HG03457 (cell line): Measurements from ENCODE around the gene MICOS13.
A peak's percentile ranks its signal among the peaks of the same experiment; 100 is the strongest.
"Not testable (repeated sequence)": the region's sequence is repeated elsewhere in the genome, so short reads cannot be mapped to it uniquely, and the experiment has no call there.

Source experiments
- ATAC-seq: cut with Tn5 transposase; IDR thresholded peaks from one replicate; pipeline ENCODE4 v1.9.1; 2021; ENCODE audit warnings: moderate number of reproducible peaks; ENCODE audit not compliant: unreplicated experiment

Gene MICOS13, protein sequence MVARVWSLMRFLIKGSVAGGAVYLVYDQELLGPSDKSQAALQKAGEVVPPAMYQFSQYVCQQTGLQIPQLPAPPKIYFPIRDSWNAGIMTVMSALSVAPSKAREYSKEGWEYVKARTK

DNA sequence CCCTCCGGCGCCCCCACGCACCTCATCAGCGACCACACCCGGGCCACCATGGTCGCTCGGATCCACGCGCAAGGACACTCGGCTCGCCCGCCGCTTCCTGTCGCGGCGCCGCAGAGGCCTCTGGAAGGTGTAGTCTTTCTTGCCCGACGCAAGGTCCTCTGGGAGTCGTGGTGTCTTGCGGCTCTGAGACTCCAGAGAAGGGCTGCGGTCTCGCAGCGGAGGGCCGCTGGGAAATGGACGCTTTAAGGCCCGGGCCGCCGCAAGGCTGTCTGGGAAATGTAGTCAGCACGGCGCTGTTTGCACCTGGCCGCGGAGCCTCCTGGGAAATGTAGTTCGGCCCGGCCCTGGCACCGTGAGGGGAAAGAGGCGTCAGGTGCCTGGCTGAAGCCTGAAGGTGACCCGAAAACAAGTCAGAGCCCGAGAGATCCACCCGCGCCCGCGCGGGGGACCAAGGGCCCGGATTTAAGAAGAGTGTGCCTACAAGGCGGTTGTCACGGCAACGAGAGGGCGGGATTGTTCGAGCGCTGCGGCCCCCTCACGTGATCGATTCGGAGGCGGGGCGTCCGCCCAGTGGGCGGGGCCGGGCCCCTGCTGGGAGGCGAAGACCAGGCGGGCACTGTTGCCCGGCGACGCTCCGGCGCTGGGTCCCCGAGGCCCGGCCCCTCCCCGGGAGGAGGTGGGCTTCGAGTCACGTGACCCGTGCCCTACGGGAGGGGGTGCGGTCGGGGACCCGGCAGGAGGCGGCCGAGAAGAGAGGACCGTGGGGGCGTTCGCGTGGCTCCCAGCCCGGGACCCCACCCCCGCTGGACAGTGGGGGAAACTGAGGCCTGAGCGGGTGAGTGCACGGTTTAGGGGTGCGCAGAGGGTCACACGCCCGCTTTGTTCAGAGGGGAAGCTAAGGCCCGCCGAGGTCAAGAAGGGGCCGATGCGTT is at the start of gene MICOS13, which contains the start of gene HSD11B1L:
MICOS13 (minus strand) TSS at position 80 of the 932 bp plus-strand sequence; CDS start at position 50, 30 bp downstream.
HSD11B1L (plus strand) TSS at position 591 of the 932 bp plus-strand sequence. CDS start 3,806 bp downstream, outside the sequence.
- peak; percentile 72 for ATAC-seq

DNA sequence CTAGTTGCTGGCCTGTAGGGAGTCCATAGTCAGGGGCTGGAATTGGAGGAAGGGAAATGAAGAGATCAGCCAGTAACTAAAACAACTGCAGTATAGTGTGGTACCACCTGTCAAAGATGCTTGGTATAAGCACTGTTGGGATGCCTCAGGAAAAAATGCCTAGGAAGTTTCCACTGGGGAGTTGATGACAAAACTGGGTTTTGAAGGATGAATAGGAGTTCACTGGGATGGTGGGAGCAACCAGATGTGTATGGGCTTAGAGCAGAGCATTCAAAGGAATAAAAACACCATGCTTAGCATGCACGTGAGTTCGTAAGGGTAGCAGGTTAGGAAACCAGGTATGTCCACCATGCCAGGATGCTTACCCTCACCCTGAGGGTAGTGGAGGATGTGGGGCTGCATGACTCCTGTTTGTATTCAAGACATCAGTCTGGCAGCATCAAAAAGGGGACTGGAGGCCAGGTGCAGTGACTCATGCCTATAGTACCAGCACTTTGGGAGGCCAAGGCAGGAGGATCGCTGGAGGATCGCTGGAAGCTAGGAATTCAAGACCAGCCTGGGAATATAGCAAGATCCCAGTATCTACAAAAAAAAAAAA is 47.2 kb upstream of the MICOS13 start:
- ATAC-seq, result no peak

DNA sequence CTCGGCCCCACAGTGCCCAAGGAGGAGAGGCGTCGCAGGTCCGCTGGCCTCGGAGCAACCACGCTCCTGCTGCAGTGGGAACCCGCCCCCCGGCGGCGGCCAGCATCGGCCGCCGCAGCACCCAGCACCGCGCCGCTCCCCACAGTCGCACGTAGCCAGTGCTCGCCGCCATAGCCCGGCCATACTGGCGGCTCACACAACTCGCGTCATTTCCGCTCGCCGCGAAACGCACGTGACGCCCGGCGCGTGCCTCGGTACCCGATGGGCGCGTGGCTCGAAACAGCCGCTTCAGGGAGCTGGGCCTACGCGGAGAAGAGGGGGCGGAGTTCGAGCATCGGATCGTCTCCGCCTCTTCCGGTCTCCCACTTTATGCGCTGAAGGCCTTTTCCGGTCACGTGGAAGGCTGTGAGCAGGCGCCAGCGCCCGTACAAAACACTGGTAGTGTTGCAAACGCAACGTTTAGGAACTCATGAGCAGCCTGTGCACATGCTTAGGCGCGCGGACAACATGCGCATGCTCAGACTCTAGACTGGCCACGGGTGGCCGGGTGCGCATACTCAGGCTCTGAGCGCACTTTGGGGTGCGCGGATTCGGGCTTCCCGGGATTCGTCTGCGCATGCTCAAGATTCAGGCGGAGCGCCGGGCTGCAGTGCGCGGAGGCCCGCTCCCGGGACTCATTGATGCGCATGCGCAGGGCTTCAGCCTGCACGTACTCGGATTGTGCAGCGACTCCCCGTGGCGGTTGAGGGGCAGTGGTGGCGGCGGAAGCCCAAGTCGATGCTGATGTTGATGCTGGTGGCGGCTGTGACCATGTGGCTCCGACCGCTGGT is 39.9 kb upstream of the MICOS13 start, which contains the start of the genes CATSPERD and LONP1:
CATSPERD (plus strand) TSS at position 677 of the 830 bp plus-strand sequence; CDS start at position 778, 101 bp downstream.
LONP1 (minus strand) TSS at position 186 of the 830 bp plus-strand sequence; CDS start at position 172, 14 bp downstream.
- peak; percentile 74 for ATAC-seq

DNA sequence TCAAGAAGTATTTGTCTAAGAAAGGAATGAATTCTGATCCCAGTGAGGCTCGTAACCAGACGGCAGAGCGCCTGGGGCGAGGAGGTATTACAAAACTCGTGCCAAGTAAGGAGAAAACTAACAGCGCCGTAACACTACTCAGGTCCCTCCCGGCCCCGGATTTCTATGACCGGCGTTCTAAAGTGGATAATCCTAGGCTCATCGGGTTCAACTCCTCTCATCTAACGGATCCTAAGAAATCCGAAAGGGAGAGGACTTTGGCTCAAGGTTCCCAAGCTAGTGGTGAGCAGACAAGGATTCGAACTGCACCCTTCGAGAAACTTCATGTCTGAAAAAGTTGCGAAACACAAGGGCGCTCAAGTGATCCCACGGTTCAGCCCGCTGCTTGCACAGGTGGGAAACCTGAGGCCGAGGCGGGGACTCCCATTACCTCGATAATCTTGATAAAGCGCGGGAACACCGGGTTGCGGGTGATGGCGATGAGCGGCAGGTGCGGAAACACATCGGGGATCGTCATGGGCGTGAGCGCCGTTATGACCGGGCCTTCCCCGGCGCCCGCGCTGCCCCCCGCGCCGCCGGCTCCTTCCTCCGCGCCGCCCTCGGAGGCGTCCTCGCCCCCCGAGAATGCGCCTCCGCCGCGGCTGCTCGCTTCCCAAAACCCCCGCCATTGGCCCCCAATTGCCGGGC is 39.1 kb upstream of the MICOS13 start:
- peak; percentile 11 for ATAC-seq

DNA sequence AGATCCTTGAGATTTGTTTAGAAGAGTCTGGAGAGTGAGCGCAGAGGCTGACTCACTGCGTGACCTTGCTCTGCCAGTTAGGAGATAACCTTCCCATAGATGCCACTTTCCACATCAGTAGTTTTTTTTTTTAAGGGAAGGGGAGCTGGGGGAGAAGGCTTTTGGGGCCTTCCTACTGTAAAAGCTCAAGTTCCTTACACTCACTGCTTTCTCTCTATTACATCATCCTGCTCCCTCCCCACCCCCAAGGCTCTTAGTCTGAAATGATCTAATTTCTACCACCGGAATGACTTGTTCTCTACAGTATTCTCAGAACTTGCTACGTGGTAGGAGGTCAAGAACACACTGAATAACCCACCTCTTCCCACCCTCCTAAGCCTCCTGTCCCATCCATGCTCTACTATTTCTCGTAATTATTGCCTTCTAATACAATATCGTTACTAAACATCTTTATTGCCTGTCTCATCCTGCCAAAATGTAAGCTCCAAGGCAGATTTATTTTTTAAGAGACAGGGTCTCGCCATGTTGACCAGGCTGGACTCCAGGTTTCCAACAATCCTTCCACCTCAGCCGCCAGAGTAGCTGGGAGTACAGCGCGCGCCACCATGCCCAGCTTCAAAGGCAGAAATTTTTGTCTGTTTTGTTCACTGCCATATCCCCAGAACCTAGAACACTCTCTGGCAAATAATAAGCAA is 38.4 kb upstream of the MICOS13 start:
- no peak for ATAC-seq

DNA sequence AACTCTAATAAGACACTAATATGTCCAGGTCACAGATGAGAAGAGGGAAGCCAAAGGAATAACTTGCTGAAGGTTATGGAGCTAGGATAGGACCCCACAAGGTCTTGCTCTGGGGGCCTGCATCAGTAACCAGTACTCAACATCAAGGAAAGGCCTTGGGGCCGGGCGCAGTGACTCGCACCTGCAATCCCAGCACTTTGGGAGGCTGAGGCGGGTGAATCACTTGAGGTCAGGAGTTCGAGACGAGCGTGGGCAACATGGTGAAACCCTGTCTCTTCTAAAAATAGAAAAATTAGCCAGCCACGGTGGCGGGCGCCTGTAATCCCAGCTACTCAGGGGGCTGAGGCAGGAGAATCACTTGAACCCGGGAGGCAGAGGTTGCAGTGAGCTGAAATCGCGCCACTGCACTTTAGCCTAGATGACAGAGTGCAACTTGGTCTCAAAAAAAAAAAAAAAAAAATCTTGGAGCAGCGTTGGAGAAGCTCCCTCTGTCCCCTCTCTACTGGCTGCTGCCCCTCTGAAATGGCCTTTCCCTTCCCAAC is 37.8 kb upstream of the MICOS13 start:
- ATAC-seq, result no peak

DNA sequence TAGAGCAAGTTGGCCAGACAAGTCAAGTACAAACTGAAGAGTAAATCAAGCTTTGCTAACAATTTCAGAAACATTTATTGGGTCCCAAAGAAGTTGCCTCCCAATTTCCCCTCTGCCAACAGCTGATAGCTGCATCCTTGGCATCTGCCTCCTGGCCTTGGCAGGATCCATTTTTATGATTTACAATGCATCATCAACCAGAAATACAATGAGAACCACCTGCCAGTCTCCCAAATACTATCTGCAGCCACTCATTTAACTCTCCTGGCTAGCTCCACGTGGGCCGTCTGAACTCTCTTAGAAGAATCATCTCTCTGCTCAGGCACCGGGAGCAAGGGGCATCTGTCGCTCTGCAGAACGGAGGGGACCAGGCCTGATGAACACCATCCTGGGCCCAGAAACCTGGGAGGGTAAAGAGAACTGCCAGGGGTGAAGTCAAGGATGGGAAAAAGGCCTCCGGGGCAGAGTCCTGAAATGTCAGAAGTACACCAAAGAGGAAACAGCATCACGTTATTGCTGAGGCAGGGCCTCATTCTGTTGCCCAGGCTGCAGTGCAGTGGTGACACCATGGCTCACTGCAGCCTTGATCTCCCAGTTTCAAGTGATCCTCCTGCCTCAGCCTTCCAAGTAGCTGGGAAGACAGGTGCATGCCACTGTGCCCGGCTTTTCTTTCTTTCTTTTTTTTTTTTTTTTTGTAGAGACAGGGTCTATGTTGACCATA is 37.1 kb upstream of the MICOS13 start:
- ATAC-seq, result no peak

DNA sequence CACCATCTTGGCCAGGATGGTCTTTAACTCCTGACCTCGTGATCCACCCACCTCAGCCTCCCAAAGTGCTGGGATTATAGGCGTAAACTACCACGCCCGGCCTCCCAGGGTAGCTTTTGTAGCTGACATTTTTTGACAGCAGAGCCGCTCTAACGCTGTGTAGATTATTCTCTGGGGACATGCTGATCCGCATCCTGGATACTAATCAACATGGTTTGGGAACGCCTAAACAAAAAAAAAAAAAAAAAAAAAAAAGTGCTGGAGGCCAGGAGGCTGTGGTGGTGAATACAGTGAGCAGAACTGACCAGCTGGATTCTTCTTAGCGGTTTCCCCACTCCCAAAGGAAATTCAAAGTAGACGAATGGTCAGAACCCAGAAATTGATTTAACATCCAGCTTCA is 34.5 kb upstream of the MICOS13 start:
- ATAC-seq, result no peak

DNA sequence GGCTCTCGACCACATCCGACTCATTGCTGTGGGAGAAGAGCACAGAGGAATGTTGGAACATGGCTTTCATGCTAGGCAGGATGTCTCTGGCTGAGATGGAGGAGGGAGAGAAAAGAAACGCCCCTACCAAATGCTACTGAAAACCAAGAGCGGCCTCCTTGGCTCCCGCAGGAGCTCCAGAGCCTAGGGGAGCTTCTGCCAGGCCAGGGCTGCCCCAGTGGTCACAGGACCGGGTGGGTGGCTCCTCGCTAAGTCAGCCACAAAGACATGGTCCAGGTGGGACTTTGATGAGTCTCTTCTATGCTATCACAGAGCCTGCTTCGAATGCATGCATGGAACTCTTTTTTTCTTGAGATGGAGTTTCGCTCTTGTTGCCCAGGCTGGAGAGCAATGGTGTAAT is 32.9 kb upstream of the MICOS13 start:
- ATAC-seq, result no peak

DNA sequence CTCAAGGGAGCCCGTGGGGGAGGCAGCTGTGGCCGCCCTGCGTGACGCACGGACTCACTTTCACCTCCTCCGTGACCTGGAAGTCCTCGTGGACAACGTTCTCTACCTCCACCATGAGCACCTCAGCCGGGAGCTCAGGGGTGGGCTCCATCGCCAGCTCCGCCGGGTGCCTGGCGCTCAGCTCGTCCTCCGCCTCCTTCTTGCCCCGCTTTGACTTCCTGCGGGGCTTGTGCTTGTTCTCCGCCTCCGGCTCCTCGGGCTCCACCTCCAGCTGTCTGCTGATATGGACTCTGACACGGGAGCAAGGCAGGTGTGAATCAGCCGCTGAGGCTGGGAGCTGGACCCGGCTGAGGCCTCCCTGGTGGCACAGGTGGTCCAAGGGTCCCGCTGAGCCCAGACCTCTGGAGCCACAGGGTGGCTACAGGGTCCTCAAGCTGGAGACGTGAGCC is 31.4 kb upstream of the MICOS13 start:
- no peak for ATAC-seq

DNA sequence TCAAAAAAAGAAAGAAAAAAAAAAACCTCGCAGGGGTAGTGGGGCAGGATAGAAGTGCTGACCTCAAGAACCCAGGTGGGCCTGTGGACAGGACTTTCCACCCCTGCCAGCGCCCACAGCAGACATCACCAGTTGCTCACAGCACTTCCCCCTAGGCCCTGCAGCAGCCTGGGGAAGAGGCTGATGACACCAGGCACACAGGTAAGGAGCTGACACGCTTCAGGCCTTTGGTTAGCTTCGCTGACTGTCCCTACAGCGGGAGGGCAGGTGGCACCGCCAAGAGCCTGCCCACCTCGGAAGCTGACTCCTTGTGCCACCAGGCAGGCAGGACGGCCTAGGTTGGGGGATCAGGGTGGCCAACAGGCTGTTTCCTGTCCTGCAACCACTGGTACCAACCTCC is 30.7 kb upstream of the MICOS13 start:
- ATAC-seq, result no peak

DNA sequence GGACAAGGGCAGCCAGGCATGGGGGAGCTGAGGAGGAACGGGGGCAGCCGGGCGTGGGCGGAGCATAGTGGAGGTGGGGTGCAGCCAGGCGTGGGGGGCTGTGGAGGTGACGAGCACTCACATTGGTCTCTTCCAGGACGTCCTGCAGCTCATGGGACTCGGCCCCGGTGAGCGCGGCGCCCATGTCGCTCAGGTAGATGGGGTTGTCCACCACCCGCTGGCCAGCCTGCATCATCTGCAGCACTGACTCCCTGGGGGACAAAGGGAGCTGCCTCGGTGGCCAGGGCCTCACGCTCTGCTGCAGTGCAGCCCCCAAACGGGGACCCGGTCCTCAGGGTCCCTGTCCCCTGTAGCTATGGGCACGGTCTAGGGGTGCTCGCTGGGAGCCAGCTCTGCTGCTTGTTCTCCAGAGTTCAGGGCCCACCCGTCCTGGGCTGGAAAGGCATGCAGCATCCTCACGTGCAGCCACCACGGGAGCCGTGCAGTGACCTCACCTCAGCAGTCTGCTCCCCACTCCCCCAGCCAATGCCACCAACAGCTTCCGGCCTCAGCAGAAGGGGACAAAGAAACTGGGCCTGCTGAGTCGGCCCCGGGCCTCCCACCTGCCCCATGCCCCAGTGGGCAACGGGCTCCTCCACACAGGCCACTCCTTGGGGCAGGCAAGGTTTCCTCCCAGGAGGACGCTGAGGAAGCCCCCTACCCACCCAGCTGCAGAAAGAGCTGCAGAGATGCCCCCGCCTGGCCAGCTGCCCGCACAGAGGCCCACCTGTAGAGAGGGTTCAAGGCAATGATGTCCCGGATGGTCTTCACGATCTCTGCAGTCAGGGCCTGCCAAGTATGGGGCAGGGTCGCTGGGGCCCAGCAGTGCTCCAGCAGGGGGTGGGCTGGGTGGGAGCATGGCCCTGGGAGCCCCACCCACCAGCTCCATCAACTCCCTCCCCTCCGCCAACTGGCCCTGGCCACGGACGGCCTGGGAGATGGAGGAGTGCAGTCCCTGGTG is 27.6 kb upstream of the MICOS13 start:
- no peak for ATAC-seq

DNA sequence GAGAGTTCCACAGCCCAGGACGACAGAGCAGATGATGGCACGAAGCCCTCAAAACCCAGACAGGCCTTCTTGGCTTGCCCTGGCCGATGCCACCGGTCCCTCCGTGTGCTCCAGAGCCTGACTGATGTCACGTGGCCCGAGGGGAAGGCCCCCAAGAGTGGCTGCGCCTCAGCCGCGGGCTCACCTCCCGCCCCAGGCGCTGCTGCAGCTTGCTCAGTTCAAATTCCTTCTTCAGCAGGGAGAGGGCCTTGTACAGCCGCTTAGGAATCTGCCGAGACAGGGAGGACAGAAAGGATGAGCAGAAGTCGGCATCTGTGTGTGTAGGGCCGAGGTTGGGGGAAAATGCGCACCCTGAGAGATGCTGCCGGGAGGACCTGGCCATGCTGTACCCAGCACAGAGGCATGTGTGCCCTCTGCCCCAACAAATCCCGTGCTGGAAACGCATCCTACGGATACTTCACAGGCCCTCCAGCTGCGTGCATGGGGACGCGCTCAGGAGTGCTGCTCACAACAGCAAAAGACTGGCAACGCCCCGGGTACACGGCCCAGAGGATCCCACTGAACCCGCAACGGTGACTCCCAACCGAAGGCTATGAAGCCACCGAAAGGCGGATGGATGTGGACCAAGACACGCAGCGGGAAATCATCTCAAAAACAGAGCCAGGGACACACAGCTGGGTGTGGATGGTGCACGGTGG is 26.7 kb upstream of the MICOS13 start:
- no peak for ATAC-seq

DNA sequence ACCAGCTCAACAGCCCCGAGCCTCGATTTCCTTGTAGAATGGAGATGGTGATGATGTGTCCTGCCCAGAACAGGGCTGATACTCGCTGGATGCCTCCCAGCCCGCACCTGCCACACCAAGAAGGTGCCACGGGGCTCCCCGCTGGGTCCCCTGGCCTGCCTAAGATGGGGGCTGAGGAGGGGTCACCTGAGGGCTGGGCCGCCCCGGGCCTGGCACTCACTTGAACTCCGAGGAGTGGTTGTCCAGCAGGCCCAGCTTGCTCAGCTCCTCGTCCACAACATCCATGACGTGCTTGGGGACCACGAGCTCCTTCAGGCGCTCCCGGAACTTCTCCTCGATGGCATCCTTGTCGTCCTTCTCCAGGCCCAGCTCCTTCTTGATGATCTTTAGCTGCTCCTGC is 25.2 kb upstream of the MICOS13 start:
- ATAC-seq, result no peak

DNA sequence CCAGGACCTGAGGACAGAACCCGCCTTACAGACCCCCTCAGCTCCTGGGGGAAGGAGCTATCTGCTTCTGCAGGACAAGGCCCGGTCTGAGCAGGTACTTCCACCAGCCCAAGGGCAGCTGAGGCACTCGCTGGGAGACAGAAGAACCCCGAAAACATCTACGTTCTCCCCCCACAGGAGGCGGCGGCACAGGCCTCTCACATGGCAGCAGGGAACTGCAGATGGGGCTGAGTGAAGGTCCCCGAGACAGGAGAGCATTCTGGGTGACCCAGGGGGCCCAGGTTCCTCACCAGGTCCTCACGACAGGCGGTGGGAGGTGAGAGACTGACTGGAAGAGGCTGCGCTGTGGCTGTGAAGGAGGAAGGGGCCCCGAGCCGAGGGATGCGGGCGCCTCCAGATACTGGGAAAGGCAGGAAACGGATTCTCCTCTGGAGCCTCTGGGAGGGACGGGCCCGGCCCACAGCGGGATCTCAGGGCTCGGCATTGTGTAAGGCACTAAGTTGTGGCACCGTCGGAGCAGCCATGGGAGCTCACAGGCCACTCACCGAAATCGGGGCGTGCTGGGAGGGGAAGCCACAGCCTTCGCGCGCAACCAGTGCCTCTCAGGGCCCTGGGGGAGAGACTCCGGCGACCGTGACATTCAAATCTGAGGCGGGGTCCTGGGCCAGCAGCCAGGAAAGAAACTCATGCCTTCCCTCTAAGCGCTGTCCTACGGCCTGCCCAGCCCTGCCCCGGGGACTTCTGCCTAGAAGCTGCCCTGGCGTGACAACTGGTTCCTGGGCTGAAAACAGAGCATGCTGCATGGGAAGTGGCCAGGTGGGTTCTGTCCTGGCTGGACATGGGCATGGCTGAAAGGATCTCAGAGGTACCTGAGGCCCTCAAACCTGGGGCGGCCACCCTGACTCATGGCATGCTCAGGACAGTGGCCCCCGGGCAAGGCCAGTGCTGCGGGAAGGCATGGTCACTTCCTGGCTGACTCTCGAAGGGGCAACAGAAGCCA is 23.8 kb upstream of the MICOS13 start:
- ATAC-seq, result no peak

DNA sequence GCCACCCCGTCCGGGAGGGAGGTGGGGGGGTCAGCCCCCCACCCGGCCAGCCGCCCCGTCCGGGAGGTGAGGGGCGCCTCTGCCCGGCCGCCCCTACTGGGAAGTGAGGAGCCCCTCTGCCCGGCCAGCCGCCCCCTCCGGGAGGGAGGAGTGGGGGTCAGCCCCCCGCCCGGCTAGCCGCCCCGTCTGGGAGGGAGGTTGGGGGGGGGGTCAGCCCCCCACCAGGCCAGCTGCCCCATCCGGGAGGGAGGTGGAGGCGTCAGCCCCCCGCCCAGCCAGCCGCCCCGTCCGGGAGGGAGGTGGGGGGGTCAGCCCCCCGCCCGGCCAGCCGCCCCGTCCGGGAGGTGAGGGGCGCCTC is 21.7 kb upstream of the MICOS13 start:
- ATAC-seq, result not testable (repeated sequence)
